ENCODE data around the gene MT1H. TPM values are rescaled to one million over a fixed set of nuclear protein-coding genes. Genes with fewer than 3 reads are reported as not detected.

Gene MT1H
- total and polyA plus RNA-seq, 9 of the 15 experiments (the other 6 are each of a cell fraction or from before 2014, with no cell fraction given): 0.13 to 0.37 TPM; not detected in 7

- TF ChIP-seq ZNF143 (CRISPR knock-in tag; IDR thresholded peaks at IDR 0.05): no peak
- no peak for TF ChIP-seq CREM (IDR thresholded peaks at IDR 0.05; ENCODE audit: low read depth)
- TF ChIP-seq ZNF444 (CRISPR knock-in tag; IDR thresholded peaks at IDR 0.05): no peak
- TF ChIP-seq ZNF589 (CRISPR knock-in tag; IDR thresholded peaks at IDR 0.05; ENCODE audit: low read depth): no peak
- TF ChIP-seq MTA1 (IDR thresholded peaks at IDR 0.05; ENCODE audit: borderline replicate concordance): no peak
Observed at GRCh38 chr16:56632848-56633365, 36.7 kb upstream of the MT1H start (continued).

GRCh38 chr16:56633535-56633934 lies 36.1 kb upstream of the MT1H start:
- in situ Hi-C loops (cut with MboI) (no loop called here), intact Hi-C loops (cut with micrococcal nuclease) (no loop called here)
- 6% methylated on average over 7 of the region's 7 CpGs for WGBS (ENCODE audit: insufficient coverage, low coverage, missing lambda C conversion rate)
- H3K4me3 ChIP-seq: no peak overlapping the region
- ChIA-PET CTCF (ENCODE audit: low intra/inter-chr PET ratio) (no interaction called here), POLR2A (no interaction called here)
- 0 out of 2 replicates have a peak, but pooled peaks cover 7% of the 10 kb centered on the region for H4K20me1 ChIP-seq (replicated peaks; ENCODE audit: control insufficient read depth, insufficient read depth, low read length)
- H2AFZ ChIP-seq (ENCODE audit: low read depth, low read length): no peak overlapping the region
- no peaks in the 10 kb centered on the region for H3K79me2 ChIP-seq (ENCODE audit: control insufficient read depth, insufficient read depth, low read length)
- H3K27ac ChIP-seq (ENCODE audit: extremely low read depth, low read depth, low read length): no peak overlapping the region
- no peaks in the 10 kb centered on the region for H3K9me1 ChIP-seq (ENCODE audit: control insufficient read depth, insufficient read depth, low read length)
- ATAC-seq (no peak), FAIRE-seq (no peak), DNase-seq (ENCODE audit: extremely low read depth in 1 of 4, low spot score in 3 of 4) (no peak)
- H3K9ac ChIP-seq (ENCODE audit: insufficient read depth in 1 of 2, low read depth in 2 of 2, low read length in 2 of 2): no peak overlapping the region
- BruUV-seq (replicated peaks): no TSS peak
- no peaks in the 10 kb centered on the region for H3K36me3 ChIP-seq (ENCODE audit: control insufficient read depth, insufficient read depth, low read length)
- H3K27me3 ChIP-seq (ENCODE audit: control insufficient read depth in 2 of 2, insufficient read depth in 2 of 2, low read length in 2 of 2): peaks cover 47 to 81% of the 10 kb centered on the region in 2 experiments
- H3K9me3 ChIP-seq (replicated peaks; ENCODE audit: control insufficient read depth, insufficient read depth, low read depth, low read length): no peaks in the 10 kb centered on the region
- peaks cover 0 to 22% of the 10 kb centered on the region in 2 experiments; a peak in 2 of 5 replicates for H3K4me1 ChIP-seq (replicated peaks in 1 of 2; ENCODE audit: control insufficient read depth in 2 of 2, insufficient read depth in 2 of 2, low read length in 2 of 2)
- no peak overlapping the region for H3K4me2 ChIP-seq (ENCODE audit: insufficient read depth, low read length)
- TF ChIP-seq GTF3C2 (IDR thresholded peaks at IDR 0.05; ENCODE audit: borderline replicate concordance, extremely low read depth, insufficient read length) (no peak), CCAR2 (IDR thresholded peaks at IDR 0.05; ENCODE audit: low read depth, low read length) (no peak), NFE2 (IDR thresholded peaks at IDR 0.05; ENCODE audit: low read depth) (no peak), ZNF431 (CRISPR knock-in tag; IDR thresholded peaks at IDR 0.05) (no peak), ZKSCAN1 (IDR thresholded peaks at IDR 0.05; ENCODE audit: low read depth, low read length) (no peak), THRA (IDR thresholded peaks at IDR 0.05) (no peak), NR2C2 (CRISPR knock-in tag; IDR thresholded peaks at IDR 0.05) (no peak), NR2C2 (tag; IDR thresholded peaks at IDR 0.05) (no peak), MEF2A (IDR thresholded peaks at IDR 0.05; ENCODE audit: control insufficient read depth, low read depth, low read length) (no peak), ADNP (tag; IDR thresholded peaks at IDR 0.05) (no peak), KLF10 (CRISPR knock-in tag; IDR thresholded peaks at IDR 0.05) (no peak), ZNF384 (IDR thresholded peaks at IDR 0.05; ENCODE audit: low read depth, low read length) (no peak), KHSRP (IDR thresholded peaks at IDR 0.05) (no peak), KLF13 (tag; IDR thresholded peaks at IDR 0.05; ENCODE audit: borderline replicate concordance, low read depth) (no peak), PRPF4 (IDR thresholded peaks at IDR 0.05; ENCODE audit: insufficient read depth, low read depth, low read length, poor library complexity, severe bottlenecking) (no peak), SP1 (CRISPR knock-in tag; IDR thresholded peaks at IDR 0.05) (no peak)

All from K562 (cell line).